Thoracic aorta (tissue), 2 donors: Measurements from ENCODE around the gene ANP32E. TPM values are rescaled to one million over a fixed set of nuclear protein-coding genes. Genes with fewer than 3 reads are reported as not detected.
"Not testable (repeated sequence)": the region's sequence is repeated elsewhere in the genome, so short reads cannot be mapped to it uniquely, and the experiment has no call there.

Experiments used
- ATAC-seq: fragments of 150-250 bp; one replicate; pipeline ENCODE4 v1.8.0; 2017; ENCODE audit warnings: low read depth; ENCODE audit not compliant: insufficient number of reproducible peaks, low FRiP score
- DNase-seq: peaks from one replicate; pipeline ENCODE4 v3.0.0-alpha.2; 2020; ENCODE audit warnings: low spot score
- H3K27ac ChIP-seq, 2 donors: fragments of 200-600 bp; sonication (generic); 1 replicate in 1 of 2; 2 replicates in 1 of 2; pipeline ENCODE4 v1.5.1; 2016; ENCODE audit warnings: mild to moderate bottlenecking in 2 of 2, moderate library complexity in 2 of 2
- H3K27me3 ChIP-seq: fragments of 200-600 bp; sonication (generic); replicated peaks from 2 replicates; pipeline ENCODE4 v1.6.0; 2016; ENCODE audit warnings: mild to moderate bottlenecking; ENCODE audit not compliant: insufficient read depth
- H3K36me3 ChIP-seq: fragments of 200-600 bp; sonication (generic); one replicate; pipeline ENCODE4 v1.5.1; 2016
- H3K4me1 ChIP-seq, 2 donors: fragments of 200-600 bp; sonication (generic); 1 replicate in 1 of 2; 2 replicates in 1 of 2; pipeline versions ENCODE4 v1.5.1 to v1.6.0; 2016; ENCODE audit warnings: low read depth in 2 of 2, mild to moderate bottlenecking in 1 of 2; ENCODE audit not compliant: control insufficient read depth in 1 of 2
- H3K4me3 ChIP-seq: fragments of 200-600 bp; sonication (generic); 2 replicates; pipeline ENCODE4 v1.5.1; 2016; ENCODE audit warnings: mild to moderate bottlenecking
- H3K9me3 ChIP-seq: fragments of 200-600 bp; sonication (generic); 2 replicates; pipeline ENCODE4 v1.5.1; 2016
- CTCF ChIP-seq: fragments of 200-600 bp; sonication (generic); IDR thresholded peaks from one replicate; pipeline ENCODE4 v1.5.1; 2019; ENCODE audit warnings: antibody characterized with exemption
- total RNA-seq, 2 donors: library from RNA; depleted of rRNA; stranded (reverse); fragments of >200 nt; gene quantifications; one replicate each; pipeline versions ENCODE4 v1.1.0 to v1.2.3, GENCODE V29; 2016

The ANP32E gene
- total RNA-seq, 2 donors from 2014 or later: 10.7 to 22.2 TPM

DNA sequence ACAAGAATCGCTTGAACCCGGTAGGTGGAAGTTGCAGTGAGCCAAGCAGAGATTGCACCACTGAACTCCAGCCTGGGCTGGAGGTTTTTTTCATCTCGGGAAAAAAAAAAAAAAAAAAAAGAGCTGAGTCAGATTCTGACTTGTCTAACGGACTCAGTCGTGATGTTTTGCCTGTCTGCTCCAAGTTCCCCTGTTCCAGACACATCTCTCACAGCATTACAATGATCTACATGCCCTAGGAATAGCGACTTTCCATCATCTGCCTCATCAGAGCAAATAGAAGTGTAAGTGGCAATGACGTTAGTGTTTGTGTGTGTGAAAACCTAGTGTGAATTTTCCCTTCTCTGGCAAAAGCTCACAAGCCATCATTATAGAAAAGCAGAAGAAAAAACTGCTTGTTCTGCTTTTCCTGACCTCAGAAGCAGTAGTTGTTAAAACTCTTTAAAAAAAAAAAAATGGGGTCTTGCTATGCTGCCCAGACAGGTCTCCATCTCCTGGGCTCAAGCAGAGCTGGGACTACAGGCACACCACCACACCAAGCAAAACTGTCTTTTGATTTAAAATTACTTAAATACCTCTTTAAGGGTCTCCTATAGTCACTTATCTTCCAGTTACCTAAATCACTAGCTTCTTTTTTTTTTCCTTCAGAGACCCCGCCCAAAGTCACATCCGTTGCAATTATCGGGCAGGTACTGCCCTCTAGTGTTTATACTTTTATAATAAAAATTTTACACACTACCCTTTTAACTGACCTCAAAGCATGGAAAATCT, 48.9 kb downstream of the ANP32E start:
- Histone ChIP-seq H3K9me3 (no peaks in the 10 kb centered on the region), H3K4me3 (peak overlapping the region; percentile 64), H3K36me3 (no peaks in the 10 kb centered on the region), H3K27me3 (no peaks in the 10 kb centered on the region), H3K4me1 (peaks cover 9 to 36% of the 10 kb centered on the region in 2 donors), H3K27ac (peak overlapping the region; percentile 77 to 87)
- DNase-seq (no peak), ATAC-seq (peak; percentile 63)
- TF ChIP-seq CTCF: peak; percentile 55

DNA sequence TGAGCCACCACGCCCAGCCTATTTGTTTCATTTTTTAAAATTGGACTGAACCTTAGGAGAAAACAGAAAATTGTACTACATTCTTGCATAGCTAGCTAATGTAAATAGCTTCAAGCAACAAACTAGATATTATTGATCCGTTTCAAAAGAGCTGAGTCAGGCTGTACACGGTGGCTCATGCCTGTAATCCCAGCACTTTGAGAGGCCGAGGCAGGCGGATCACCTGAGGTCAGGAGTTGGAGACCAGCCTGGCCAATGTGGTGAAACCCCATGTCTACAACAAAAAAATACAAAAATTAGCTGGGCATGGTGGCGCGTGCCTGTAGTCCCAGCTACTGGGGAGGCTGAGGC, 49.5 kb downstream of the ANP32E start:
- H3K36me3 ChIP-seq, H3K9me3 ChIP-seq, DNase-seq, H3K27me3 ChIP-seq: not testable (repeated sequence)
- peaks cover 9 to 36% of the 10 kb centered on the region in 2 donors for H3K4me1 ChIP-seq
- peak overlapping the region; percentile 77 to 87 for H3K27ac ChIP-seq
- peak; percentile 20 for ATAC-seq
- H3K4me3 ChIP-seq: peak overlapping the region; percentile 64

DNA sequence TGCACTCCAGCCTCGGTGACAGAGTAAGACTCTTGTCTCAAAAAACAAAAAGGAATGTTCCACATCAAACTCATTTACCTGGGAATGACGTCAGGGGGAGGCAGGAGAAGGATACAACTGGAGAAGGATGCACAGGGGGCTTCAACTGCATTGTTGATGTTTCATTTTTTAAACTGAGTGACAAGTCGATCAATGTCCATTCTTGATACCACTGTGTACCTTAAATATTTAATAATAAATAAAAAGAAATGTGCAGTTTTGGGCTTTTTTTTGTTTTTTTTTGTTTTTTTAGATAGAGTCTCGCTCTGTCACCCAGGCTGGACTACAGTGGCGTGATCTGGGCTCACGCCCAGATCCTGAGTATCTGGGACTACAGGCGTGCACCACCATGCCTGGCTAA, 50.4 kb downstream of the ANP32E start:
- Histone ChIP-seq H3K9me3 (no peaks in the 10 kb centered on the region), H3K27me3 (no peaks in the 10 kb centered on the region), H3K36me3 (no peaks in the 10 kb centered on the region), H3K27ac (peak overlapping the region; percentile 52 to 87), H3K4me3 (no peak overlapping the region), H3K4me1 (peaks cover 9 to 36% of the 10 kb centered on the region in 2 donors)
- ATAC-seq (no peak), DNase-seq (no peak)
- no peak for TF ChIP-seq CTCF

- Histone ChIP-seq H3K27me3 (no peaks in the 10 kb centered on the region), H3K9me3 (no peaks in the 10 kb centered on the region), H3K36me3 (no peaks in the 10 kb centered on the region), H3K4me3 (no peak overlapping the region), H3K4me1 (peaks cover 9 to 33% of the 10 kb centered on the region in 2 donors), H3K27ac (peak overlapping the region; percentile 53 to 56)
- no peak for TF ChIP-seq CTCF
- ATAC-seq (no peak), DNase-seq (no peak)
Observed at GRCh38 chr1:150183061-150183460, 52.9 kb downstream of the ANP32E start.

DNA sequence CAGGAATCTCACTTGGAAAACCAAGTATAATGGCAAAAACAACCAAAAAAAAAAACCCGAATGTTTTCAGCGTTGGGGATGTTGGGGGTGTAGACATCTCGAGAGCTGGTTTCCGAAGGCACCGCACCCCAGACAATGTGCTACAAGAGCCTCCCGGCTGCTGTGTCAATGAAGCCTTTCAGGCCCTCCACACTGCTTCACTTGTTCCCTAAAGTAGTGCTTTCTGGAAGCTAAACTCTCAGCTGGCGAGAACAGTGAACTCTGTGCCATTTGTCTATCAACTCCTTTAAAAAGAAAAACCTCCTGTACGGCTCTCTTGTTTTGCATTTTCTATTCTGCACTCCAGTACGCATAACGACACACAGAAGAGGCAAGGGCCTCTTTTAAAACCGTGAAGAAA, 53.7 kb downstream of the ANP32E start:
- H3K36me3 ChIP-seq: no peaks in the 10 kb centered on the region
- H3K27me3 ChIP-seq: no peaks in the 10 kb centered on the region
- ATAC-seq: no peak
- no peak overlapping the region for H3K4me3 ChIP-seq
- TF ChIP-seq CTCF: no peak
- no peak for DNase-seq
- H3K9me3 ChIP-seq: no peaks in the 10 kb centered on the region
- peak overlapping the region; percentile 48 to 53 for H3K27ac ChIP-seq
- H3K4me1 ChIP-seq: peaks cover 4 to 25% of the 10 kb centered on the region in 2 donors

DNA sequence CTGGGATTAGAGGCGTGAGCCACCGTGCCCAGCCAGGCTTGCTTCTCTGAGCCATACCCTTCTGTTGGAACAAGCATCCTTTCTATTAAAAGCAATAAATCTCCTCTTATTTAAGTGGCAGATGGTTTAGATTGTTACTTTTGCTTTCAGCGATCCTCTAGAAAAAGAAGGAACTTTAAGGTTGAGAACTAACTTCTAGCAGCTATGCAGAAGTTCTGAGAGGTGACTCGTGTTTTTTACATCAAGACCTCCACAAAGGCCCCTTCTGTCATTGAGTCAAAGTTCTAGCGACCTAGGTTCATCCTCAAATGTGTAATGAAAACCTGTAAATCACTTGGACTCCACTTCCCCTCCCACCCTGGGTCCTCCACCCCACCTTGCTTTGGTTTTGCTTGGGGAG, 55.4 kb downstream of the ANP32E start:
- H3K9me3 ChIP-seq: no peaks in the 10 kb centered on the region
- ATAC-seq (no peak), DNase-seq (no peak)
- H3K27ac ChIP-seq: no peak overlapping the region
- H3K36me3 ChIP-seq: no peaks in the 10 kb centered on the region
- TF ChIP-seq CTCF: no peak
- no peak overlapping the region for H3K4me3 ChIP-seq
- H3K27me3 ChIP-seq: no peaks in the 10 kb centered on the region
- peaks cover 4 to 13% of the 10 kb centered on the region in 2 donors for H3K4me1 ChIP-seq
